ENCODE measurements around the gene INPP5B. TPM values are rescaled to one million over a fixed set of nuclear protein-coding genes. Genes with fewer than 3 reads are reported as not detected.
"Not testable (repeated sequence)": the region's sequence is repeated elsewhere in the genome, so short reads cannot be mapped to it uniquely, and the experiment has no call there.

The INPP5B gene
- polyA plus RNA-seq, 3 donors, result 16.4 to 20.3 (median 17.9) TPM

- no peak for DNase-seq (ENCODE audit: extremely low read depth in 1 of 11, low read depth in 9 of 11, low spot score in 4 of 11)
Observed at GRCh38 chr1:37951783-37952624, 5.2 kb upstream of the INPP5B start.

GRCh38 chr1:37951041-37951782 lies 4.4 kb upstream of the INPP5B start:
- DNase-seq (ENCODE audit: extremely low read depth in 1 of 11, low read depth in 9 of 11, low spot score in 4 of 11), result no peak

- DNase-seq (ENCODE audit: extremely low read depth in 1 of 11, low read depth in 9 of 11, low spot score in 4 of 11), result no peak
Observed at GRCh38 chr1:37949524-37950152, 2.8 kb upstream of the INPP5B start.

GRCh38 chr1:37948841-37949240 lies 2.0 kb upstream of the INPP5B start:
- DNase-seq (ENCODE audit: extremely low read depth in 1 of 11, low read depth in 9 of 11, low spot score in 4 of 11), result no peak

- DNase-seq (ENCODE audit: extremely low read depth in 1 of 11, low read depth in 9 of 11, low spot score in 4 of 11), result no peak
Observed at GRCh38 chr1:37948166-37948565, 1.3 kb upstream of the INPP5B start.

- DNase-seq (ENCODE audit: extremely low read depth in 1 of 11, low read depth in 9 of 11, low spot score in 4 of 11), result no peak
Observed at GRCh38 chr1:37947364-37947763, 511 bp upstream of the INPP5B start.

- DNase-seq (ENCODE audit: extremely low read depth in 1 of 11, low read depth in 9 of 11, low spot score in 4 of 11), result peak in 1 of 11 donors; percentile 44
Observed at GRCh38 chr1:37945743-37946702, 830 bp downstream of the INPP5B start.

GRCh38 chr1:37945251-37945650 lies 1.6 kb downstream of the INPP5B start:
- no peak for DNase-seq (ENCODE audit: extremely low read depth in 1 of 11, low read depth in 9 of 11, low spot score in 4 of 11)

- no peak for DNase-seq (ENCODE audit: extremely low read depth in 1 of 11, low read depth in 9 of 11, low spot score in 4 of 11)
Observed at GRCh38 chr1:37944816-37945215, 2.0 kb downstream of the INPP5B start.

- DNase-seq (ENCODE audit: extremely low read depth in 1 of 11, low read depth in 9 of 11, low spot score in 4 of 11), result no peak
Observed at GRCh38 chr1:37944086-37944763, 2.6 kb downstream of the INPP5B start.

- no peak for DNase-seq (ENCODE audit: extremely low read depth in 1 of 11, low read depth in 9 of 11, low spot score in 4 of 11)
Observed at GRCh38 chr1:37940299-37940947, 6.4 kb downstream of the INPP5B start.

- not testable (repeated sequence) for DNase-seq (ENCODE audit: extremely low read depth in 1 of 11, low read depth in 9 of 11, low spot score in 4 of 11)
Observed at GRCh38 chr1:37936760-37937159, 10.1 kb downstream of the INPP5B start.

GRCh38 chr1:37932759-37933158 lies 14.1 kb downstream of the INPP5B start:
- no peak for DNase-seq (ENCODE audit: extremely low read depth in 1 of 11, low read depth in 9 of 11, low spot score in 4 of 11)

GRCh38 chr1:37931361-37932158 lies 15.3 kb downstream of the INPP5B start:
- peak; percentile 88 to 97 (median 94) for DNase-seq (ENCODE audit: extremely low read depth in 1 of 11, low read depth in 9 of 11, low spot score in 4 of 11)

- DNase-seq (ENCODE audit: extremely low read depth in 1 of 11, low read depth in 9 of 11, low spot score in 4 of 11), result no peak
Observed at GRCh38 chr1:37931102-37931360, 15.8 kb downstream of the INPP5B start.

GRCh38 chr1:37930246-37931101 lies 16.4 kb downstream of the INPP5B start:
- no peak for DNase-seq (ENCODE audit: extremely low read depth in 1 of 11, low read depth in 9 of 11, low spot score in 4 of 11)

Measured in renal cortex interstitium (tissue), 11 donors.